Mucosa of rectum (tissue), 2 donors: Measurements from ENCODE around the gene TBC1D30.
"Not testable (repeated sequence)": the region's sequence is repeated elsewhere in the genome, so short reads cannot be mapped to it uniquely, and the experiment has no call there.

ENCODE experiments used
- H3K27ac ChIP-seq, 2 donors: one replicate each; pipeline ENCODE4 v1.7.0; 2013; ENCODE audit warnings: inconsistent platforms in 2 of 2, low read depth in 2 of 2, low read length in 2 of 2
- H3K27me3 ChIP-seq, 2 donors: one replicate each; pipeline ENCODE4 v1.7.0; 2013; ENCODE audit warnings: low read length in 2 of 2; ENCODE audit not compliant: control insufficient read depth in 2 of 2, insufficient read depth in 2 of 2
- H3K36me3 ChIP-seq, 2 donors: one replicate each; pipeline ENCODE4 v1.7.0; 2013; ENCODE audit warnings: low read length in 2 of 2; ENCODE audit not compliant: control insufficient read depth in 2 of 2, insufficient read depth in 2 of 2
- H3K4me1 ChIP-seq, 2 donors: one replicate each; pipeline ENCODE4 v1.7.0; 2013; ENCODE audit warnings: low read length in 2 of 2, mild to moderate bottlenecking in 1 of 2; ENCODE audit not compliant: control insufficient read depth in 2 of 2, insufficient read depth in 2 of 2
- H3K4me3 ChIP-seq, 2 donors: one replicate each; pipeline ENCODE4 v1.7.0; 2013; ENCODE audit warnings: low read length in 2 of 2
- H3K9ac ChIP-seq, 2 donors: one replicate each; pipeline ENCODE4 v1.7.0; 2013; ENCODE audit warnings: low read length in 2 of 2, low read depth in 1 of 2, mild to moderate bottlenecking in 1 of 2
- H3K9me3 ChIP-seq, 2 donors: one replicate each; pipeline ENCODE4 v1.7.0; 2013; ENCODE audit warnings: low read length in 2 of 2; ENCODE audit not compliant: control insufficient read depth in 2 of 2
- donor health status: healthy.
- donor health status: Normal muscosa, but diverticular disease.

The TBC1D30 gene

GRCh38 chr12:64848409-64848808 is 24.0 kb downstream of the TBC1D30 start:
- not testable (repeated sequence) for H3K9ac ChIP-seq, H3K36me3 ChIP-seq, H3K4me3 ChIP-seq, H3K9me3 ChIP-seq, H3K27ac ChIP-seq, H3K27me3 ChIP-seq, H3K4me1 ChIP-seq

- Histone ChIP-seq H3K27me3 (no peaks in the 10 kb centered on the region), H3K9me3 (no peaks in the 10 kb centered on the region), H3K9ac (no peak overlapping the region), H3K36me3 (no peaks in the 10 kb centered on the region), H3K27ac (no peak overlapping the region), H3K4me3 (no peak overlapping the region), H3K4me1 (no peaks in the 10 kb centered on the region)
Measured at GRCh38 chr12:64858882-64859605, 34.6 kb downstream of the TBC1D30 start.

GRCh38 chr12:64860446-64860998 is 36.1 kb downstream of the TBC1D30 start:
- no peak overlapping the region for H3K9ac ChIP-seq
- H3K27me3 ChIP-seq, result no peaks in the 10 kb centered on the region
- H3K27ac ChIP-seq, result no peak overlapping the region

GRCh38 chr12:64864319-64864718 is 39.9 kb downstream of the TBC1D30 start:
- Histone ChIP-seq H3K27me3 (no peaks in the 10 kb centered on the region), H3K9me3 (no peaks in the 10 kb centered on the region), H3K4me1 (no peaks in the 10 kb centered on the region), H3K9ac (no peak overlapping the region), H3K4me3 (no peak overlapping the region), H3K36me3 (no peaks in the 10 kb centered on the region), H3K27ac (no peak overlapping the region)

More at GRCh38 chr12:64860446-64860998, 36.1 kb downstream of the TBC1D30 start:
- no peaks in the 10 kb centered on the region for H3K9me3 ChIP-seq
- no peak overlapping the region for H3K4me3 ChIP-seq
- H3K36me3 ChIP-seq, result no peaks in the 10 kb centered on the region
- no peaks in the 10 kb centered on the region for H3K4me1 ChIP-seq

GRCh38 chr12:64875186-64875585 is 50.7 kb downstream of the TBC1D30 start:
- H3K9me3 ChIP-seq, result no peaks in the 10 kb centered on the region
- H3K4me1 ChIP-seq, result no peaks in the 10 kb centered on the region
- H3K4me3 ChIP-seq, result no peak overlapping the region
- no peaks in the 10 kb centered on the region for H3K36me3 ChIP-seq
- no peak overlapping the region for H3K27ac ChIP-seq
- no peak overlapping the region for H3K9ac ChIP-seq
- no peaks in the 10 kb centered on the region for H3K27me3 ChIP-seq

GRCh38 chr12:64876388-64877071 is 52.1 kb downstream of the TBC1D30 start:
- H3K4me1 ChIP-seq, result no peaks in the 10 kb centered on the region
- H3K9me3 ChIP-seq, result no peaks in the 10 kb centered on the region
- H3K27ac ChIP-seq, result no peak overlapping the region
- H3K36me3 ChIP-seq, result no peaks in the 10 kb centered on the region
- no peaks in the 10 kb centered on the region for H3K27me3 ChIP-seq
- no peak overlapping the region for H3K4me3 ChIP-seq
- H3K9ac ChIP-seq, result no peak overlapping the region

GRCh38 chr12:64877363-64878004 is 53.0 kb downstream of the TBC1D30 start:
- Histone ChIP-seq H3K4me1 (no peaks in the 10 kb centered on the region), H3K36me3 (no peaks in the 10 kb centered on the region), H3K9me3 (no peaks in the 10 kb centered on the region), H3K4me3 (no peak overlapping the region), H3K27ac (no peak overlapping the region), H3K27me3 (no peaks in the 10 kb centered on the region), H3K9ac (no peak overlapping the region)

- Histone ChIP-seq H3K9ac (no peak overlapping the region), H3K4me1 (no peaks in the 10 kb centered on the region), H3K36me3 (no peaks in the 10 kb centered on the region)
Measured at GRCh38 chr12:64882687-64883086, 58.2 kb downstream of the TBC1D30 start.

GRCh38 chr12:64883264-64884163 is 59.1 kb downstream of the TBC1D30 start:
- H3K4me3 ChIP-seq, result no peak overlapping the region
- H3K27ac ChIP-seq, result no peak overlapping the region
- no peaks in the 10 kb centered on the region for H3K36me3 ChIP-seq
- no peaks in the 10 kb centered on the region for H3K27me3 ChIP-seq
- H3K4me1 ChIP-seq, result no peaks in the 10 kb centered on the region
- no peak overlapping the region for H3K9ac ChIP-seq
- H3K9me3 ChIP-seq, result no peaks in the 10 kb centered on the region

More at GRCh38 chr12:64882687-64883086, 58.2 kb downstream of the TBC1D30 start:
- H3K27me3 ChIP-seq, result no peaks in the 10 kb centered on the region
- no peak overlapping the region for H3K27ac ChIP-seq
- no peak overlapping the region for H3K4me3 ChIP-seq
- no peaks in the 10 kb centered on the region for H3K9me3 ChIP-seq
